WTC11 (cell line): ENCODE results near the gene IFNG-AS1.

ENCODE experiments used
- AFF4 ChIP-seq: sonication (generic); formaldehyde crosslinking; IDR thresholded peaks from 2 replicates; pipeline ENCODE4 v1.8.1; 2023; ENCODE audit warnings: mild to moderate bottlenecking, missing genetic modification reagents, borderline replicate concordance
- ATF3 ChIP-seq: sonication (generic); formaldehyde crosslinking; conservative IDR thresholded peaks from 2 replicates; pipeline ENCODE4 v1.8.1; 2022; ENCODE audit warnings: mild to moderate bottlenecking, missing genetic modification reagents
- CTCF ChIP-seq: fragments of 200-600 bp; IDR thresholded peaks from 2 replicates; pipeline ENCODE4 v1.8.0; 2022; ENCODE audit warnings: antibody characterized with exemption
- MLX ChIP-seq: sonication (generic); formaldehyde crosslinking; IDR thresholded peaks from 2 replicates; pipeline ENCODE4 v1.8.1; 2023; ENCODE audit warnings: mild to moderate bottlenecking, missing genetic modification reagents, moderate library complexity
- ZNF138 ChIP-seq: sonication (generic); formaldehyde crosslinking; conservative IDR thresholded peaks from 2 replicates; pipeline ENCODE4 v1.8.1; 2022; ENCODE audit warnings: mild to moderate bottlenecking, moderate library complexity, missing genetic modification reagents

- TF ChIP-seq CTCF (no peak), AFF4 (CRISPR knock-in tag) (no peak), ZNF138 (CRISPR knock-in tag) (no peak), MLX (no peak), ATF3 (CRISPR knock-in tag) (no peak)
Observed at GRCh38 chr12:68056300-68056699, 67.1 kb downstream of the IFNG-AS1 start.
